Glutamatergic neuron (in vitro differentiated cells): Measurements from ENCODE around the gene MACROD2. TPM values are rescaled to one million over a fixed set of nuclear protein-coding genes. Genes with fewer than 3 reads are reported as not detected.
A peak's percentile ranks its signal among the peaks of the same experiment; 100 is the strongest.
"Not testable (repeated sequence)": the region's sequence is repeated elsewhere in the genome, so short reads cannot be mapped to it uniquely, and the experiment has no call there.

Source experiments
- DNase-seq: peaks from one replicate; pipeline ENCODE4 v3.0.0; 2022
- H3K27ac Mint-ChIP-seq: one replicate; pipeline ENCODE4 v1.8.0; 2020; ENCODE audit warnings: mild to moderate bottlenecking, mixed read lengths, inconsistent platforms; ENCODE audit not compliant: unreplicated experiment
- H3K27me3 Mint-ChIP-seq: one replicate; pipeline ENCODE4 v1.8.0; 2020; ENCODE audit warnings: mild to moderate bottlenecking, moderate library complexity, mixed read lengths, inconsistent platforms; ENCODE audit not compliant: unreplicated experiment
- H3K36me3 Mint-ChIP-seq: one replicate; pipeline ENCODE4 v1.8.0; 2020; ENCODE audit warnings: mild to moderate bottlenecking, mixed read lengths, inconsistent platforms; ENCODE audit not compliant: unreplicated experiment
- H3K4me1 Mint-ChIP-seq: one replicate; pipeline ENCODE4 v1.8.0; 2020; ENCODE audit warnings: mild to moderate bottlenecking, low read depth, mixed read lengths, inconsistent platforms; ENCODE audit not compliant: unreplicated experiment
- H3K4me3 Mint-ChIP-seq: one replicate; pipeline ENCODE4 v1.8.0; 2020; ENCODE audit warnings: mild to moderate bottlenecking, mixed read lengths, inconsistent platforms; ENCODE audit not compliant: unreplicated experiment
- H3K9me3 Mint-ChIP-seq: one replicate; pipeline ENCODE4 v1.8.0; 2020; ENCODE audit warnings: mild to moderate bottlenecking, moderate library complexity, mixed read lengths, inconsistent platforms; ENCODE audit not compliant: unreplicated experiment
- total RNA-seq: library from RNA; stranded (reverse); fragmentation: NEBNext Ultra II Directional; extraction: Animal tissue kit (Norgen Biotek cat#: 25700); gene quantifications from one replicate; pipeline ENCODE4 v1.2.1, GENCODE V29; 2021; ENCODE audit not compliant: unreplicated experiment
- TF ChIP-seq, protein P1 (sequence below): fragments of 200-600 bp; sonication (generic); IDR thresholded peaks from one replicate; pipeline ENCODE4 v1.5.0; 2021; ENCODE audit not compliant: partially characterized antibody, unreplicated experiment

MACROD2 gene
- total RNA-seq, 1 donor from 2014 or later, result 8.7 TPM

DNA sequence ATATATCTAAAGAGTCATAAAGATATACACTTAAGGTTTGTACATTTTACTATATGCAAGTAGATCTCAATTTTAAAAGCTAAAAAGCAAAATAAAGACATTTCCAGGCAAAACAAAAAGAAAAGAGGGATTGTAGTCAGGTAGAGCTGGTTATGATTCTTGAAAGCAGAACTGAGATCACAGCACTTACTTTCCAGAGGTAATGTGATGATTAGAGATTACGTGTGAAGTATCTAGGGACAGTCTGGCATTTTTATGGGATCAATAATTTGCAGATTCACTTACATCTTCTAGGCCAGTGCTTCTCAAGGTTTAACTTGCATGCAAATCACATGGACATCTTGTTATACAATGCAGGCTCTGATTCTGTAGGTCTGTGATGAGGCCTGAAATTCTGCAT lies 1982.4 kb downstream of the MACROD2 start:
- DNase-seq, result no peak
- Mint-ChIP-seq H3K36me3 (peaks cover 15% of the 10 kb centered on the region), H3K4me3 (peak overlapping the region; percentile 0), H3K27me3 (peaks cover 3% of the 10 kb centered on the region), H3K27ac (peak overlapping the region; percentile 92), H3K9me3 (peaks cover 4% of the 10 kb centered on the region), H3K4me1 (peaks cover 38% of the 10 kb centered on the region)
- TF ChIP-seq, protein P1, sequence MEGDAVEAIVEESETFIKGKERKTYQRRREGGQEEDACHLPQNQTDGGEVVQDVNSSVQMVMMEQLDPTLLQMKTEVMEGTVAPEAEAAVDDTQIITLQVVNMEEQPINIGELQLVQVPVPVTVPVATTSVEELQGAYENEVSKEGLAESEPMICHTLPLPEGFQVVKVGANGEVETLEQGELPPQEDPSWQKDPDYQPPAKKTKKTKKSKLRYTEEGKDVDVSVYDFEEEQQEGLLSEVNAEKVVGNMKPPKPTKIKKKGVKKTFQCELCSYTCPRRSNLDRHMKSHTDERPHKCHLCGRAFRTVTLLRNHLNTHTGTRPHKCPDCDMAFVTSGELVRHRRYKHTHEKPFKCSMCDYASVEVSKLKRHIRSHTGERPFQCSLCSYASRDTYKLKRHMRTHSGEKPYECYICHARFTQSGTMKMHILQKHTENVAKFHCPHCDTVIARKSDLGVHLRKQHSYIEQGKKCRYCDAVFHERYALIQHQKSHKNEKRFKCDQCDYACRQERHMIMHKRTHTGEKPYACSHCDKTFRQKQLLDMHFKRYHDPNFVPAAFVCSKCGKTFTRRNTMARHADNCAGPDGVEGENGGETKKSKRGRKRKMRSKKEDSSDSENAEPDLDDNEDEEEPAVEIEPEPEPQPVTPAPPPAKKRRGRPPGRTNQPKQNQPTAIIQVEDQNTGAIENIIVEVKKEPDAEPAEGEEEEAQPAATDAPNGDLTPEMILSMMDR, result no peak

DNA sequence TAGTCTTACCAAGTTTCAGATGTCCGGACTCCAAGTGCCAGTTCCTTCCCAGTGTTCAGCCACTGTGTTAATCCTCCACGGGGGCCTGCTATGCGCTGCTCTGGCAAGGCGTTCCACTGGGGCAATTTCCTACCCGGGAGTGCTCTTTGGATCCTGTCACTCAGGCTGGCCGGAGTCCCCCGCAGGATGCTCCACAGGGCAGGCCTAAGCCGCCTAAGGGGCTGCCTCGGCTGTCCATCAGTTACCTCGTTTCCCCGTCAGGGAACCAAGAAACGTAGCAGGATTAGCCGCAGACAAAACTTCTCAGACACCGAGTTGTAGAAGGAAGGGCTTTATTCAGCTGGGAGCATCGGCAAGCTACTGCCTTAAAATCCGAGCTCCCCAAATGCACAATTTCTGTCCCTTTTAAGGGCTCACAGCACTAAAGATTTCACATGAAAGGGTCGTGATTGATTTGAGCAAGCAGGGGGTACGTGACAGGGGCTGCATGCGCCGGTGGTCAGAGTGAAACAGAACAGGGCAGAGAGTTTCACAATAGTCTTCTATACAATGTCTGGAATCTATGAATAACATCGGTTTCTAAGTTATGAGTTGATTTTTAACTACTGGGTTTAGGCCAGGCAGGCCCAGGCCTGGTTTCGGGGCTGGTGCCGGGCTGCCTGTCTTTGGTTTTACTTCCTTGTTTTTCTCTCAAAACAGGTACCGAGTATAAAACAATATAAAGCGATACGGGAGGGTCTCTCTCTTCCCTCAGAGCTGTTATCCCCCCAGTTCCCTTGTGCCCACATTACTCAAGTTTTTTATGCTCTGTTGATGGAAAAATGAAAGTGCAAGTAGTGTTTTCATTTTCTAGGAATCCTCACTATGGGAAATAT lies 1990.4 kb downstream of the MACROD2 start:
- H3K4me1 Mint-ChIP-seq, H3K4me3 Mint-ChIP-seq, H3K36me3 Mint-ChIP-seq, DNase-seq, H3K9me3 Mint-ChIP-seq, H3K27me3 Mint-ChIP-seq, H3K27ac Mint-ChIP-seq: not testable (repeated sequence)

- Mint-ChIP-seq H3K4me1 (peaks cover 2% of the 10 kb centered on the region), H3K4me3 (no peak overlapping the region), H3K27ac (no peak overlapping the region), H3K9me3 (peaks cover 3% of the 10 kb centered on the region), H3K27me3 (peaks cover 1% of the 10 kb centered on the region), H3K36me3 (no peaks in the 10 kb centered on the region)
- no peak for DNase-seq
- TF ChIP-seq, protein P1, result no peak
Observed at GRCh38 chr20:15986690-15987089, 1991.4 kb downstream of the MACROD2 start.

DNA sequence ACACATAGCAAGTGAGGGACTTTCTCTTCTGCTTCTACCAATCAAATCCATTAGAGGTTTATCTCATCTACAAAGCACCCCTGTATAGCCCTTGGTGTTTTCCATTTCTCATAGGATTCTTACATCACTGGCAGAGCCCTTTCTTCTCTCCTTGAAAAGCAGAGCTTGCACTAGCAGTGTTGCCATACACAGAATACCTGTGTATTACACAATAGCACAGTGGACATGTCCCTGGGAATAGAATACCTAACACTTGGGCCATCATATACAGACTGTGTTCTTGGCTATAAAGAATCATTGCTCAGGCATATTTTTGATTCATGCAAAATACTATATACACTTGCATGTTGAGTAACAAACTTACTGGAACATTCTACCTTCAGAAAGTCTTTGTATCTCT lies 1996.0 kb downstream of the MACROD2 start:
- no peak for DNase-seq
- Mint-ChIP-seq H3K36me3 (no peaks in the 10 kb centered on the region), H3K9me3 (no peaks in the 10 kb centered on the region), H3K4me3 (no peak overlapping the region), H3K4me1 (no peaks in the 10 kb centered on the region), H3K27ac (no peak overlapping the region), H3K27me3 (peaks cover 2% of the 10 kb centered on the region)
- TF ChIP-seq, protein P1, result no peak

- TF ChIP-seq, protein P1, result no peak
- H3K27ac Mint-ChIP-seq, result no peak overlapping the region
- DNase-seq, result no peak
- H3K4me1 Mint-ChIP-seq, result no peaks in the 10 kb centered on the region
- peaks cover 1% of the 10 kb centered on the region for H3K9me3 Mint-ChIP-seq
- no peak overlapping the region for H3K4me3 Mint-ChIP-seq
- H3K36me3 Mint-ChIP-seq, result peaks cover 10% of the 10 kb centered on the region
- H3K27me3 Mint-ChIP-seq, result peaks cover 2% of the 10 kb centered on the region
Observed at GRCh38 chr20:15992564-15992963, 1997.2 kb downstream of the MACROD2 start.
